ENCODE measurements around the gene POU3F1. TPM values are rescaled to one million over a fixed set of nuclear protein-coding genes. Genes with fewer than 3 reads are reported as not detected.

The POU3F1 gene
- total RNA-seq, 1 experiment from 2014 or later: not detected

GRCh38 chr1:38055398-38055797 lies 8.8 kb upstream of the POU3F1 start:
- ATAC-seq: no peak
- intact Hi-C loops (cut with micrococcal nuclease): no loop called here
- ChIA-PET CTCF (no interaction called here), POLR2A (ENCODE audit: unreplicated experiment) (no interaction called here)
- no peak overlapping the region for H2AFZ ChIP-seq (ENCODE audit: low read length)
- TF ChIP-seq CTCF (conservative IDR thresholded peaks at IDR 0.05; ENCODE audit: low read depth, low read length): no peak
- TF ChIP-seq EZH2 (IDR thresholded peaks at IDR 0.05; ENCODE audit: low read length, unreplicated experiment): no peak
- no peak for TF ChIP-seq EZH2phosphoT487 (IDR thresholded peaks at IDR 0.05; ENCODE audit: borderline replicate concordance, low read length)
- no peak for DNase-seq
- H3K4me3 ChIP-seq (ENCODE audit: low read length): no peak overlapping the region
- no peaks in the 10 kb centered on the region for H3K79me2 ChIP-seq (ENCODE audit: low read length)
- H3K4me2 ChIP-seq (ENCODE audit: low read length): no peak overlapping the region
- H3K27me3 ChIP-seq (ENCODE audit: low read length): peaks cover 25% of the 10 kb centered on the region
- H4K20me1 ChIP-seq (ENCODE audit: low read length): no peaks in the 10 kb centered on the region
- H3K9ac ChIP-seq (ENCODE audit: low read length): no peak overlapping the region
- H3K9me3 ChIP-seq (ENCODE audit: low read length): no peaks in the 10 kb centered on the region
- no peaks in the 10 kb centered on the region for H3K9me2 ChIP-seq (replicated peaks; ENCODE audit: low read length)
- BruUV-seq (replicated peaks): no TSS peak
- H3K4me1 ChIP-seq (ENCODE audit: insufficient read depth, low read length): no peaks in the 10 kb centered on the region
- H3K27ac ChIP-seq (ENCODE audit: low read length): no peak overlapping the region
- H3F3A ChIP-seq (ENCODE audit: low read length, unreplicated experiment): no peaks in the 10 kb centered on the region
- no peaks in the 10 kb centered on the region for H3K36me3 ChIP-seq (ENCODE audit: low read depth, low read length)

GRCh38 chr1:38053416-38054091 lies 7.0 kb upstream of the POU3F1 start:
- H3K9me2 ChIP-seq (replicated peaks; ENCODE audit: low read length): no peaks in the 10 kb centered on the region
- no peak overlapping the region for H3K27ac ChIP-seq (ENCODE audit: low read length)
- no peaks in the 10 kb centered on the region for H3K9me3 ChIP-seq (ENCODE audit: low read length)
- no peak overlapping the region for H2AFZ ChIP-seq (ENCODE audit: low read length)
- peaks cover 24% of the 10 kb centered on the region for H3K27me3 ChIP-seq (ENCODE audit: low read length)
- H3K79me2 ChIP-seq (ENCODE audit: low read length): no peaks in the 10 kb centered on the region
- ChIA-PET POLR2A (ENCODE audit: unreplicated experiment) (no interaction called here), CTCF (interaction anchor here (0.5 kb wide), 1 partner anchor 160 kb away, joined by 3 read pairs; no protein-coding TSS in a partner anchor)
- H3F3A ChIP-seq (ENCODE audit: low read length, unreplicated experiment): no peaks in the 10 kb centered on the region
- no peaks in the 10 kb centered on the region for H3K36me3 ChIP-seq (ENCODE audit: low read depth, low read length)
- H3K4me2 ChIP-seq (ENCODE audit: low read length): no peak overlapping the region
- no peak overlapping the region for H3K4me3 ChIP-seq (ENCODE audit: low read length)
- no peak for ATAC-seq
- no peak for DNase-seq
- H3K4me1 ChIP-seq (ENCODE audit: insufficient read depth, low read length): no peaks in the 10 kb centered on the region
- no peaks in the 10 kb centered on the region for H4K20me1 ChIP-seq (ENCODE audit: low read length)
- intact Hi-C loops (cut with micrococcal nuclease): no loop called here
- TF ChIP-seq EZH2phosphoT487 (IDR thresholded peaks at IDR 0.05; ENCODE audit: borderline replicate concordance, low read length) (no peak), EZH2 (IDR thresholded peaks at IDR 0.05; ENCODE audit: low read length, unreplicated experiment) (no peak), CTCF (conservative IDR thresholded peaks at IDR 0.05; ENCODE audit: low read depth, low read length) (no peak)
- H3K9ac ChIP-seq (ENCODE audit: low read length): no peak overlapping the region
- no TSS peak for BruUV-seq (replicated peaks)

- H2AFZ ChIP-seq (ENCODE audit: low read length): no peak overlapping the region
- H3K9me3 ChIP-seq (ENCODE audit: low read length): no peaks in the 10 kb centered on the region
- ChIA-PET CTCF (interaction anchor here (0.5 kb wide), 1 partner anchor 160 kb away, joined by 3 read pairs; no protein-coding TSS in a partner anchor), POLR2A (ENCODE audit: unreplicated experiment) (no interaction called here)
- H4K20me1 ChIP-seq (ENCODE audit: low read length): no peaks in the 10 kb centered on the region
- peaks cover 24% of the 10 kb centered on the region for H3K27me3 ChIP-seq (ENCODE audit: low read length)
- no peak for TF ChIP-seq EZH2 (IDR thresholded peaks at IDR 0.05; ENCODE audit: low read length, unreplicated experiment)
- no peak for TF ChIP-seq CTCF (conservative IDR thresholded peaks at IDR 0.05; ENCODE audit: low read depth, low read length)
- TF ChIP-seq EZH2phosphoT487 (IDR thresholded peaks at IDR 0.05; ENCODE audit: borderline replicate concordance, low read length): no peak
- H3F3A ChIP-seq (ENCODE audit: low read length, unreplicated experiment): no peaks in the 10 kb centered on the region
- H3K79me2 ChIP-seq (ENCODE audit: low read length): no peaks in the 10 kb centered on the region
- H3K4me1 ChIP-seq (ENCODE audit: insufficient read depth, low read length): no peaks in the 10 kb centered on the region
- no peak for ATAC-seq
- DNase-seq: no peak
- no peak overlapping the region for H3K27ac ChIP-seq (ENCODE audit: low read length)
- no peak overlapping the region for H3K4me3 ChIP-seq (ENCODE audit: low read length)
- no peak overlapping the region for H3K9ac ChIP-seq (ENCODE audit: low read length)
- H3K9me2 ChIP-seq (replicated peaks; ENCODE audit: low read length): no peaks in the 10 kb centered on the region
- no TSS peak for BruUV-seq (replicated peaks)
- intact Hi-C loops (cut with micrococcal nuclease): no loop called here
- H3K36me3 ChIP-seq (ENCODE audit: low read depth, low read length): no peaks in the 10 kb centered on the region
- H3K4me2 ChIP-seq (ENCODE audit: low read length): no peak overlapping the region
Observed at GRCh38 chr1:38052750-38053415, 6.3 kb upstream of the POU3F1 start.
